HG02981 (cell line): ENCODE data around the gene NAA11.
"Not testable (repeated sequence)": the region's sequence is repeated elsewhere in the genome, so short reads cannot be mapped to it uniquely, and the experiment has no call there.

ENCODE experiments used
- ATAC-seq: cut with Tn5 transposase; IDR thresholded peaks from one replicate; pipeline ENCODE4 v1.9.1; 2021; ENCODE audit warnings: mild to moderate bottlenecking, moderate library complexity; ENCODE audit not compliant: unreplicated experiment

The NAA11 gene

GRCh38 chr4:79308971-79309370 lies 16.9 kb downstream of the NAA11 start:
- ATAC-seq: no peak

- no peak for ATAC-seq
Measured at GRCh38 chr4:79308137-79308536, 17.7 kb downstream of the NAA11 start.

GRCh38 chr4:79306795-79307194 lies 19.1 kb downstream of the NAA11 start:
- ATAC-seq: no peak

DNA sequence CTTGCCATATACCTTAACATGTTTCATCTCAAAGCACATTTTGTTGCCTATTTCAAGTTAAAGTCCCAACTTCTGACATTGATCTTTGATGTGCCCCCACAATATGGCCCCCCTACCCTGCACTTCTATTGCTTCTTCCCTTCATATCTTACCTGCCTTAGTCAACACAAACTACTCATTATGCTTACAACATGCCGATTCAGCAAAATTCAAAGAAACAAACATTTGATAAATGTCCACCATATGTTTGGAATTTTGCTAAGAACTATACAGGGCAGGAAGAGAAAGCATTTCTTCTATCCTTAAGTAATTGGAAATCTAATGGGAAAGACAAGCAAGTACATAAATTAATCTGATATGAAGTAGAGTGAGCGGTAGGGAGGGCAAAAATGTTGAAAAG lies 25.6 kb downstream of the NAA11 start:
- no peak for ATAC-seq

GRCh38 chr4:79298484-79298883 lies 27.4 kb downstream of the NAA11 start:
- ATAC-seq: no peak

DNA sequence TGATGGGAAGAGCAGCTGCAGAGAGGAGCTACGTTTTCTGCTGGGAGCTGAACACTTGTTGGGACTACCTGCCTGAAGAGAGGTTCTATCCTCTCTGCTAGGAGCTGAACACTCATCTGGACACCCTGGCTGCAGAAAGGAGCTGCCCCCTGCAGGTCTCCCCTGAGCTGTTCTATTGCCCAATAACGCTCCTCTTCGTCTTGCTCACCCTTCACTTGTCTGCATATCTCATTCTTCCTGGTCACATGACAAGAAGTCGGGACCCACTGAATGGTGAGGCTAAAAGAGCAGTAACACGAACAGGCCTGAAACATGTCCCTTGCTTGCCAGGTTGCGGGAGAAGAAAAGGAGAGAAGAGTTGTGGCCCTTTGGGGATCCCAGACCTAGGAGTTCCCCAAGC lies 27.8 kb downstream of the NAA11 start:
- no peak for ATAC-seq

DNA sequence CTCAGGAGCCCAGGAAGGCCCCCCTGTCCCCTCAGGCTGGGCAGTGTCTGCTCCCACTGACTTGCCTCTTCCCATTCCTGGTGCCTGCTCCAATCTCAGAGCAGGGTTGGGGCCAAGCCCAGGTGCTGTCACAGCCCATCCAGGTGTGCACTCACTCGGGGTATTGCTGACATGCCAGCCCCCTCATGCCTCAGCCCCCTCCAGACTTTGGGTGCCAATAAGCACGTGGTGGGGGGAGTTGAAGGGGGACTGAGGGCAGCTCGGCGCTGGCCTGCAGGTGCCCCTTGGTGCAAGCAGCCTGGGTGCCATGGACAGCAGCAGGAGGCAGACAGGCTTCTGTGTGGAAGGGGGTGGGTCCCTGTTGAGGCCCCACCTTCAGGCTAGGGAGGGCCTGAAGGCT lies 28.4 kb downstream of the NAA11 start:
- ATAC-seq: no peak

- ATAC-seq: no peak
Measured at GRCh38 chr4:79296768-79297428, 29.0 kb downstream of the NAA11 start.

DNA sequence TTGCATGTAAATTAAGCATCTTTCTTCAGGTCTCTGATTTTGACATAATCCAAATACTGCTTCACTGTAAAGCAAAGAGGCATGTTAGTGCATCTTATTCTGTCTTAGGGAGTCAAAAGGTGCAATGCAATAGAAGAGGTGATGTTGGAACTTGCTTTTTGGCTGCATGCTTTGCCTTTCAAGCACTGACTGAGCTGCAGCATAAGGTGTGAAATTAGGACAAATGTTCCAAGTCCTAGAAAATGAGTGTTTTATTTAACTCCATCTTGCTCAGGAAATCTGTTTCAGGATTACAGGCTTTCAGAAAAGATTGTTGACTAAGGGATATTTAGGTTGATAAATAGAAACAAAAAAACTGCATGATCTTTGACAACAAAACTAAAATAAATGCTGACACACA lies 30.8 kb downstream of the NAA11 start:
- no peak for ATAC-seq

GRCh38 chr4:79294064-79294463 lies 31.8 kb downstream of the NAA11 start:
- no peak for ATAC-seq

- ATAC-seq: no peak
Measured at GRCh38 chr4:79292008-79292407, 33.9 kb downstream of the NAA11 start.

- ATAC-seq: no peak
Measured at GRCh38 chr4:79290376-79290775, 35.5 kb downstream of the NAA11 start.

GRCh38 chr4:79288185-79288584 lies 37.7 kb downstream of the NAA11 start:
- no peak for ATAC-seq

DNA sequence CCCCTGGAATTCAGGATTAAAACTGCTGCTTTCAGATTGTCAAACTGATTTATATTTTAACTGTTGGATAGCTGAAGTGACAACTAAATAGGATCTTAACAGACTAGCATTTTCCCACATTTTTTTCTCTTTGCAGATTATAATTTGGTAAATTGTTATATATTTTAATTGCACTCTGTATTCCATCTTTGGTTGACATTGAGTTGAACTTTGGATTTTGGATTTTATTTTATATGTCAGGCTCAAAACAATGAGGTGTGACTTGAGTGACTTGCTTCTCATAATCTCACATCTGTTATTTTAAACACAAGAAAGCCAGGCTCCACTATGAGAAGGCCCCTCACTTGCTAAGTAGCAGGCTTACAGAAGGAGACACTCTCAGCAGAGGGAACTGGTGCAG lies 38.1 kb downstream of the NAA11 start:
- ATAC-seq: no peak

DNA sequence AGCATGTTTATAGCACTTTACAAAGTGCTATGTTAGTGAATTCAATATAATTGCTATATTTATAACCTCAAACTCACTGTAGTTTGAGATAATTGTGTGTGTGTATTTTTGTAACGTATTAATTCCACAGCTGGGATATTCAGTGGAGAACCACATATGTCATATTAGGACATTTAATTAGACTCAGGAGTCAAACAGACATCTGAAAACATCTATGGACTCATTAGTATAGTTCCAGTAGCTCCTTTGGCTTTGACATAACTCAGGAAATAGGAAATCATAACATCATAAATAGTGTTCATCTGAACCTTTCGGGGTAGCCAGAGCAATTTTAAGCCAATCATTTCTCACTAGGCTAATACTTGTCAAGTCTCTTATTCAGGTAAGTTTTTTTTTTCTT lies 38.8 kb downstream of the NAA11 start:
- no peak for ATAC-seq

DNA sequence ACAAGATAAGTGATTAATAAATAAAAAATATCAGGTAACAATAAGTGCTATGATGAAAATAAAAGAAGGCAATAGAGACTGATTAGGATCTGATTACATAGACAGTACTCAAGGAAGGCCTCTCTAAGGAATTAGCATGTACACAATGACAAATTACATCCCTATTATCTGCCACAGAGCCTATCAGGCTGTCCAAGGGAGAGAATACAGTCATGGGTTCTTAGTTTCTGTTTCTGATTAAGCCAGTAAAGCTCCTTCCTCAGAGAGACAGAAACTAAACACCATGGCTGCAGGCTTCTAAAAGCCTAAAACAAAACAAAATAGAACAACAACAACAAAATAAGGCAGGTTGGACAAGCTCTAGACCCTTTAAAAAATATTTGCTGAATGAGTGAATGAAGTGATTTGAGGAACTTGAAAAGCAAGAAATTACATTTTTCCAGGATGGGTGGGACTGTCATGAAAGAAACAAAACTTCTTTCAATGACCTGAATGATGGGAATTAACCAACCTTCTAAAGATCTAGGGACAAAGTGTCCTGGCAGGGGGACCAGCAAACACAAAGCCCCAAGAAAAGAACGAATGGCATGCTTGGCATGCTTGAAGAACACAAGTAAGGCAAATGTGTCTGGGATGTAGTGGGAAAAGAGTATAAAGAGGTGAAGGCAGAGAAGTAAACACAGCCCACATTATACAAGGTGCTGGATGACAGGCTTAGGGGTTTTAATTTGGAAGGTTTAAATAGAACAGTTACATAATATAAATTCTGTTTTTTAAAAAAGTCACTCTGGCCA lies 44.1 kb downstream of the NAA11 start:
- ATAC-seq: no peak

DNA sequence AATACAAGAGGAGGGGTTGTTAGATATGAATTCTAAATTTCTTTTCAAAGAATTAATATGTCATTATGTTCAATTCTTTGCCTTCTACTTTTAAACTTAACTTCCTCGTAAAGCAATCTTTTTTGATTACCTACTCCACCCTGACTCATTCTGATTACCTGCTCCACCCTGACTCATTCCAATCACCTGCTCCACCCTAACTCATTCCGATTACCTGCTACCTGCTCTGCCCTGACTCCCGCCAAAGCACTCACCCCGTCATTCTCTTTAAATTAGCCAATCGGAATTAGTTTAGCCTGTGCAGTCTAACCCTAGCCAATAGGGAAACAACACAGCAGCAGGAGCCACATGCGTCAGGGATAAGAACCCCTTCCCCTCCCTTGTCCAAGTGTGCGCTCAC lies 48.4 kb downstream of the NAA11 start:
- ATAC-seq: not testable (repeated sequence)

DNA sequence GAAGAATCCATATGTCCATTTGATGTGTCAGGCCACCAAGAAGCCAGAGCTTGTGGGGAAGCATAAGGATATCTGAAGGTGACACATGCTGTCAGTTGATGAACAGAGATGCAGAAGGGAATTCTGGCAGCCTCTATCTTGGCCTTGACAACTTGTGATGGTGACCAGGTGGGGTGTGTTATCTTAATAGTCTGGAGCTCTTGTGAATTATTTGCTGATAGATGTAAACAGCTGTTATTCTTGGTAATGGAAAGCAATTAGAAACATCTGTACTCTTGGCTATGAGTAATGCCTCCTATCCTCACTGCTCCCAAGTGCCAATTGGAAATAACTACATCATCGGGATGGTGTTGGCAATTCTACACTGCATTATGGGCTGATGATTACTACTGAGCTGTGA lies 51.9 kb downstream of the NAA11 start:
- ATAC-seq: no peak

DNA sequence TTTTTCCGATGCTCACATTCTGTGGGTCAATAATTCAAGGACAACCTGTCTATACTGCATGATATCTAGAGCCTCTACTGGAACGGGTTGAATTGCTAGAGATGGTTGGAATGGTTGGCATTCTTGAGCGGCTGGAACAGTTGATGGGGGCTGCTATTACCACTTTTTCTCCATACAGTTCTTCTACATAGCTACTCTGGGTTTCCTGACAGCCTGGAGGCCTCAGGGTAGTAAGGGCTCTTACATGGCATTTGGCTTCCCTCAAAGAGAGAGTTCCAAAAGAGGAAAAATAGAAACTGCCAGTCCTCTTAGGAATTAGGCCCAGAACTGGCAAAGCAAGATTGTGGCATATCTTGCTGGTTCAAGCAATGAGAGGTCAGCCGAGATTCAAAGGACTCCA lies 53.1 kb downstream of the NAA11 start:
- no peak for ATAC-seq

DNA sequence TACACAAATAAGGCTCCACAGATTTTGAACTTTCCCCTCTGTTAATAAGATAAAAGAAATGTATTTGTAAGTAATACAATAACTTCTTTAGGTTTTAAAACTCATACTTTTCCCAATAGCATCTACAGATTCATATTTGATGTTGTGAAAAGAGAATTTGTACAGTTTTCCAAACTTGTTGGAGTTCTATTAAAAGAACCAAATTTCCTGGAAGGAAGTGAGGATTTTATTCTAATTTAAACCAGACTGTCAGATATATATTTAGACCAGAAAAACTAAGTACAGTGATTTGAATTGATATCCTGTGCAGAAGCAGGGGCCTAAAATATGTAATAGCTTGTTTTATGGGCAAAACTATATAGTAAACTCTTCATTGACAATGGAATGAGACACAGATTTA lies 53.7 kb downstream of the NAA11 start:
- ATAC-seq: no peak

- ATAC-seq: no peak
Measured at GRCh38 chr4:79267671-79268070, 58.2 kb downstream of the NAA11 start.
